Fibroblast of skin of scalp (primary cell): ENCODE data around the gene CMTM7.
A peak's percentile ranks its signal among the peaks of the same experiment; 100 is the strongest.

Source experiments
- DNase-seq: peaks from one replicate; pipeline ENCODE4 v3.0.0-alpha.2; 2013

The CMTM7 gene

GRCh38 chr3:32493437-32494414 lies 102.1 kb downstream of the CMTM7 start:
- DNase-seq = no peak

- no peak for DNase-seq
Observed at GRCh38 chr3:32495085-32495484, 103.4 kb downstream of the CMTM7 start.

- no peak for DNase-seq
Observed at GRCh38 chr3:32495609-32496008, 104.0 kb downstream of the CMTM7 start.

- no peak for DNase-seq
Observed at GRCh38 chr3:32498252-32498651, 106.6 kb downstream of the CMTM7 start.

- DNase-seq = no peak
Observed at GRCh38 chr3:32498992-32499391, 107.3 kb downstream of the CMTM7 start.

GRCh38 chr3:32499585-32499984 lies 107.9 kb downstream of the CMTM7 start:
- no peak for DNase-seq

GRCh38 chr3:32500231-32500630 lies 108.6 kb downstream of the CMTM7 start:
- no peak for DNase-seq

- DNase-seq = no peak
Observed at GRCh38 chr3:32500880-32501782, 109.5 kb downstream of the CMTM7 start.

- no peak for DNase-seq
Observed at GRCh38 chr3:32501783-32502117, 110.1 kb downstream of the CMTM7 start.

GRCh38 chr3:32502118-32502945 lies 110.7 kb downstream of the CMTM7 start, which contains the start of gene CMTM6:
Gene CMTM6 (minus strand): TSS chr3:32502852. CDS start chr3:32502745, 107 bp downstream.
- DNase-seq = peak; percentile 79

- no peak for DNase-seq
Observed at GRCh38 chr3:32502946-32503286, 111.3 kb downstream of the CMTM7 start.
